HG02678 (cell line): ENCODE results near the gene NPAS4.
"Not testable (repeated sequence)": the region's sequence is repeated elsewhere in the genome, so short reads cannot be mapped to it uniquely, and the experiment has no call there.

Experiments used
- ATAC-seq: cut with Tn5 transposase; IDR thresholded peaks from one replicate; pipeline ENCODE4 v1.9.1; 2021; ENCODE audit warnings: mild to moderate bottlenecking, moderate library complexity; ENCODE audit not compliant: unreplicated experiment

The NPAS4 gene

GRCh38 chr11:66420671-66421476 lies at the start of gene NPAS4:
Gene NPAS4, plus strand, starts transcription at chr11:66421035. Its CDS starts 145 bp downstream, at chr11:66421180.
- no peak for ATAC-seq

GRCh38 chr11:66371627-66372415 lies 49.0 kb upstream of the NPAS4 start, which contains the start of gene SLC29A2:
Gene SLC29A2, minus strand, starts transcription at chr11:66371760. Its CDS starts 169 bp downstream, at chr11:66371591.
- ATAC-seq: peak; percentile 70

- ATAC-seq: no peak
Observed at GRCh38 chr11:66373265-66373664, 47.6 kb upstream of the NPAS4 start.

- not testable (repeated sequence) for ATAC-seq
Observed at GRCh38 chr11:66373690-66374287, 47.0 kb upstream of the NPAS4 start.

- not testable (repeated sequence) for ATAC-seq
Observed at GRCh38 chr11:66380264-66380663, 40.6 kb upstream of the NPAS4 start.

- not testable (repeated sequence) for ATAC-seq
Observed at GRCh38 chr11:66384316-66384715, 36.5 kb upstream of the NPAS4 start.

- no peak for ATAC-seq
Observed at GRCh38 chr11:66386171-66387069, 34.4 kb upstream of the NPAS4 start.

- no peak for ATAC-seq
Observed at GRCh38 chr11:66388780-66389386, 32.0 kb upstream of the NPAS4 start.

- ATAC-seq: no peak
Observed at GRCh38 chr11:66391322-66391721, 29.5 kb upstream of the NPAS4 start.

GRCh38 chr11:66393954-66394353 lies 26.9 kb upstream of the NPAS4 start:
- no peak for ATAC-seq

- no peak for ATAC-seq
Observed at GRCh38 chr11:66407651-66408050, 13.2 kb upstream of the NPAS4 start.

GRCh38 chr11:66408488-66409214 lies 12.2 kb upstream of the NPAS4 start:
- ATAC-seq: peak; percentile 74

GRCh38 chr11:66409226-66409625 lies 11.6 kb upstream of the NPAS4 start:
- no peak for ATAC-seq

- no peak for ATAC-seq
Observed at GRCh38 chr11:66410191-66410590, 10.6 kb upstream of the NPAS4 start.

- ATAC-seq: no peak
Observed at GRCh38 chr11:66411323-66411722, 9.5 kb upstream of the NPAS4 start.

GRCh38 chr11:66412110-66412509 lies 8.7 kb upstream of the NPAS4 start:
- no peak for ATAC-seq

GRCh38 chr11:66413167-66413566 lies 7.7 kb upstream of the NPAS4 start:
- no peak for ATAC-seq

- ATAC-seq: no peak
Observed at GRCh38 chr11:66414120-66414934, 6.5 kb upstream of the NPAS4 start.

GRCh38 chr11:66415423-66415822 lies 5.4 kb upstream of the NPAS4 start:
- no peak for ATAC-seq
